ENCODE data around the gene SETMAR.

SETMAR gene

DNA sequence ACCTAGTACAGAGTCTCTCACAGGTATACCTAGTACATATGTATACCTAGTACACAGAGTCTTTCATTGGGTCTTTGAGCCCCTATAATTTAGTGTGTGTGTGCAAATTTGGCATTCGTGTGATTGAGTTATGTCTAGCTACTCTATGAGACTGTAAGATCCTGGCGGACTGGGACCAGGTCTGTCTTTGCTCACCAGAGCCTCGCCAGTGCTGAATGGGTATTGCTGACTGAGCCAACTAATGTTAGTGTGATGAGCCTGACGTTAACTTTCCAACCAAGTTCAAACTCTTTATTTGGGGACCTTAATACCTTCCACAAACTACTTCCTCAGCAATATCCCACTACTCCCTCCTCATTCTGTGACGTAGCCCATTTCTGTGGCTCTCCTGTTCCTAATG lies 35.6 kb downstream of the SETMAR start:
- Histone ChIP-seq H3K27me3 (ENCODE audit: insufficient read depth, poor library complexity, severe bottlenecking) (no peaks in the 10 kb centered on the region), H3K27ac (ENCODE audit: poor library complexity, severe bottlenecking) (no peak overlapping the region), H3K4me1 (ENCODE audit: insufficient read depth, poor library complexity, severe bottlenecking) (no peaks in the 10 kb centered on the region), H3K36me3 (ENCODE audit: low read depth) (no peaks in the 10 kb centered on the region), H3K9me3 (ENCODE audit: severe bottlenecking) (no peaks in the 10 kb centered on the region), H3K4me3 (ENCODE audit: severe bottlenecking) (no peak overlapping the region)
- DNase-seq (ENCODE audit: low spot score) (no peak), ATAC-seq (ENCODE audit: low read depth) (no peak)
- no peak for TF ChIP-seq CTCF (IDR thresholded peaks at IDR 0.05; ENCODE audit: poor library complexity, severe bottlenecking)

GRCh38 chr3:4340077-4340410 lies 36.9 kb downstream of the SETMAR start:
- no peak for TF ChIP-seq CTCF (IDR thresholded peaks at IDR 0.05; ENCODE audit: poor library complexity, severe bottlenecking)
- Histone ChIP-seq H3K27me3 (ENCODE audit: insufficient read depth, poor library complexity, severe bottlenecking) (no peaks in the 10 kb centered on the region), H3K4me3 (ENCODE audit: severe bottlenecking) (no peak overlapping the region), H3K36me3 (ENCODE audit: low read depth) (no peaks in the 10 kb centered on the region), H3K4me1 (ENCODE audit: insufficient read depth, poor library complexity, severe bottlenecking) (no peaks in the 10 kb centered on the region), H3K27ac (ENCODE audit: poor library complexity, severe bottlenecking) (no peak overlapping the region), H3K9me3 (ENCODE audit: severe bottlenecking) (no peaks in the 10 kb centered on the region)
- no peak for DNase-seq (ENCODE audit: low spot score)
- ATAC-seq (ENCODE audit: low read depth): no peak

GRCh38 chr3:4340411-4341335 lies 37.5 kb downstream of the SETMAR start:
- no peak for TF ChIP-seq CTCF (IDR thresholded peaks at IDR 0.05; ENCODE audit: poor library complexity, severe bottlenecking)
- no peaks in the 10 kb centered on the region for H3K9me3 ChIP-seq (ENCODE audit: severe bottlenecking)
- H3K27me3 ChIP-seq (ENCODE audit: insufficient read depth, poor library complexity, severe bottlenecking): no peaks in the 10 kb centered on the region
- ATAC-seq (ENCODE audit: low read depth) (no peak), DNase-seq (ENCODE audit: low spot score) (no peak)
- H3K27ac ChIP-seq (ENCODE audit: poor library complexity, severe bottlenecking): no peak overlapping the region
- no peaks in the 10 kb centered on the region for H3K4me1 ChIP-seq (ENCODE audit: insufficient read depth, poor library complexity, severe bottlenecking)
- no peak overlapping the region for H3K4me3 ChIP-seq (ENCODE audit: severe bottlenecking)
- H3K36me3 ChIP-seq (ENCODE audit: low read depth): no peaks in the 10 kb centered on the region

- DNase-seq (ENCODE audit: low spot score) (no peak), ATAC-seq (ENCODE audit: low read depth) (no peak)
- Histone ChIP-seq H3K9me3 (ENCODE audit: severe bottlenecking) (no peaks in the 10 kb centered on the region), H3K27ac (ENCODE audit: poor library complexity, severe bottlenecking) (no peak overlapping the region), H3K4me3 (ENCODE audit: severe bottlenecking) (no peak overlapping the region), H3K4me1 (ENCODE audit: insufficient read depth, poor library complexity, severe bottlenecking) (no peaks in the 10 kb centered on the region), H3K36me3 (ENCODE audit: low read depth) (no peaks in the 10 kb centered on the region), H3K27me3 (ENCODE audit: insufficient read depth, poor library complexity, severe bottlenecking) (no peaks in the 10 kb centered on the region)
- no peak for TF ChIP-seq CTCF (IDR thresholded peaks at IDR 0.05; ENCODE audit: poor library complexity, severe bottlenecking)
Measured at GRCh38 chr3:4341336-4341675, 38.1 kb downstream of the SETMAR start.

- no peak for ATAC-seq (ENCODE audit: low read depth)
- Histone ChIP-seq H3K4me1 (ENCODE audit: insufficient read depth, poor library complexity, severe bottlenecking) (no peaks in the 10 kb centered on the region), H3K27me3 (ENCODE audit: insufficient read depth, poor library complexity, severe bottlenecking) (no peaks in the 10 kb centered on the region), H3K9me3 (ENCODE audit: severe bottlenecking) (no peaks in the 10 kb centered on the region), H3K36me3 (ENCODE audit: low read depth) (no peaks in the 10 kb centered on the region), H3K27ac (ENCODE audit: poor library complexity, severe bottlenecking) (no peak overlapping the region), H3K4me3 (ENCODE audit: severe bottlenecking) (no peak overlapping the region)
- DNase-seq (ENCODE audit: low spot score): no peak
- no peak for TF ChIP-seq CTCF (IDR thresholded peaks at IDR 0.05; ENCODE audit: poor library complexity, severe bottlenecking)
Measured at GRCh38 chr3:4343258-4343657, 40.1 kb downstream of the SETMAR start.
